CD4-positive, alpha-beta T cell treated with Interleukin-21 for 1 hour (primary cell): Measurements from ENCODE around the gene PHACTR2.

ENCODE experiments used
- DNase-seq: peaks from one replicate; pipeline ENCODE4 v3.0.0-alpha.2; 2020

The PHACTR2 gene

DNA sequence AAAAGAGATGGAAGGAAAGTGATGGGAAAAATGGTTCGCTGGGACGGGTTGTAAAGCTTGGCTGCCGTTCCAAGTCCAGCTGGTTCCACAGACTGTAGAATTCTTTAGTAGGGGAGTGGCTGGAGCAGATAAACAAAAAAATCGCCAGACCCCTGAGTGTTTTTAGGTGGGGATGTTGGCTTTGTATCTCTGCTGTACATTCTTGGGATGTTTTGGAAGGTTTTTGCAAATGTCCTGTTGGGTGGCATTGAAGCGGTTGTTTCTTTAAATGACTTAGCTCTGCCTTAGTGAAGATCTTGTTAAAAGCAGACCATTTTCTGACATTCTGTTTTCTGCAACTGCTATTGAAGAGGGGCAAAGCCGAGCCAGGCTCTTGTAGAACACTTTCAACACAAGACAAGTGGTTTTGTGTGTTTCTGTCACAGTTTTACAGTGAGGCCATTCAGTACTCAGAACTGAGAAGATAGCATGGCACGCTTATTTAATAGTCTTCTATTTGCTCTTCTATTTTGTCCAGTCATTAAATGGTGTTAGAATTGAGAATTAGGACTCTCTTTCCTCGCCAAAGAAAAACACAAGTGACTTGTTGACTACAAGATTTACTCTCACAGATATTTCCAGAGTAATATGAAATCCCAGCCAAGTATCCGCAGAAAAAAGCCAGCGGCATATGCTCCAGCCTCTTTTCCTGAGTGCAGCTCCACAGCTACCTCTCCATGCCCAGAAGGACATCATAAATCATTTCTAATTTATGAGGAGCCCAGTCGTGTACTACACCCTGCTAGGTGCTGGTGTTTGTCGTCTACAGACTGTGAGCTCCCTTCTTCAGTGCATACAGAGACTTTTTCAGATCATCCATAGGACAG, 65.8 kb downstream of the PHACTR2 start:
- no peak for DNase-seq

DNA sequence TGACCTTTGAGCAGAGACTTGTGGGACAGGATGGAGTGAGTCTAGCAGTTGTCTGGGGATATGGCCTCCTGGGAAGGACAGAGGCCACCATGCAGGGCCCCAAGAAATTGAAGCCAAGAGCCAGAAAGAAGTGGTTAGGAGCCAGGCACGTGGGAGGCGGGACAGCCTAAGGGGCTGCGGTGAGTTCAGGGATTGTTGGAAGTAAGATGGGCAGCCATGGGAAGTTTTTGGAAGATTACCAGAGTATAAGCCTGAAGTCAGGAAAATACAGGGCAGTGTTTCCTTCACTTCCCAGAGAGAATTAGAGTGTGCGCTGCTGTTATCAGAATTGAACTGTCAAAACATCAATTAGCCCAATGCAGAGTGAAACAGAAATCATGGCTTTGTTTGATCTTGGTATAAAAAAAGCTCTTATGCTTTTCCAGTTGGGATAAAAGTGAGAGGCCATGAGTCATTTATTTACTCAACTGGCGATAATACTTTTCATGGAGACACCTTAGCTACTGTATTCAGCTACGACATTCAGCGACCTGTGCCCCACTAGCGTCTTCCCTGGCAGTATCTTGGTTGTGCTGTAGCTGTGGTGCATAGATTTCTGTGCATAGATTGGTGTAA, 66.9 kb downstream of the PHACTR2 start:
- DNase-seq, result no peak

DNA sequence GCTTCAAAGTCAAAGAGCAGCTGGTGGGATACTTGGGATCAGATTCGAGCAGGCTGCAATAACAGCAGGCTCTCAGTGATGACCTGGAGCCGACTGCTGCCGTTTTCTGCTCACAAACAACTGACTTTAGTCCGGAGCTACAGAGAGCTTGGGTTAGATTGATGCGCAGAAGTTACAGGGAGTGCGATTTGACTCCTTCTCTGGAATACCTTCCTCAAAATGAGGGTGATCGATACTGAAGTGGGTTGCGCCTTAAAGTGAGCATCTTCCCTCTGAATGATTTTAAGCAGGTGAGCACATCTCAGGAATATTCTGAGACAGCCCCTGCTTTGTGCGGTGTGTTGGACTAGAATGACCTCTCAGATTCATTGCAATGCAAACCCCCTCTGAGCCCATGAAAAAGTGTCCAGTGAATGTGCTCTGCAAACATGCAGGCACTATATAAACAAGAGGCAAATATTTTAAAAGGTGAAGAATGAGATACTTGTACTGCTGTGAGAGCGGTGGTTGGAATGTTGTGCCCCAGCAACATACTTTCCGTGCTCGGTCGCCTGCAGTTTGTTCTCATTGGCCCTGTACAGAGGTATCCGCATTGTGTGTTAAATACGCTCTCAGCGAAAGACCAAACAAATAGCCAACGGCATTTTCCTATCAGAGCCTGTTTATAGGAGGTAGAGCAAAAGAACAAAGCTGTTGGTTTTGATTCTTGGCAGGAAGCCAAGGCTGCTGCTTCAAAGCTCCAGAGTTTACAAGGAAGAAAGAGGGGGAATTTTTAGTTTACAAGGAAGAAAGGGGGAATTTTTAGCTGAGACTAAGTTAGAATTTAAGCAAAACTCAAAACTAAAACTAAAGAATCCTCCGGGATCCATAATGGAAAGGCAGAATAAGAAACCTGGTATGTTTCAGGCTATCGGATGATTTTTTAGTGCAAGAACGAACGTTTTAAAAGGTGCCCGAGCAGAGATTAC, 67.7 kb downstream of the PHACTR2 start:
- no peak for DNase-seq

DNA sequence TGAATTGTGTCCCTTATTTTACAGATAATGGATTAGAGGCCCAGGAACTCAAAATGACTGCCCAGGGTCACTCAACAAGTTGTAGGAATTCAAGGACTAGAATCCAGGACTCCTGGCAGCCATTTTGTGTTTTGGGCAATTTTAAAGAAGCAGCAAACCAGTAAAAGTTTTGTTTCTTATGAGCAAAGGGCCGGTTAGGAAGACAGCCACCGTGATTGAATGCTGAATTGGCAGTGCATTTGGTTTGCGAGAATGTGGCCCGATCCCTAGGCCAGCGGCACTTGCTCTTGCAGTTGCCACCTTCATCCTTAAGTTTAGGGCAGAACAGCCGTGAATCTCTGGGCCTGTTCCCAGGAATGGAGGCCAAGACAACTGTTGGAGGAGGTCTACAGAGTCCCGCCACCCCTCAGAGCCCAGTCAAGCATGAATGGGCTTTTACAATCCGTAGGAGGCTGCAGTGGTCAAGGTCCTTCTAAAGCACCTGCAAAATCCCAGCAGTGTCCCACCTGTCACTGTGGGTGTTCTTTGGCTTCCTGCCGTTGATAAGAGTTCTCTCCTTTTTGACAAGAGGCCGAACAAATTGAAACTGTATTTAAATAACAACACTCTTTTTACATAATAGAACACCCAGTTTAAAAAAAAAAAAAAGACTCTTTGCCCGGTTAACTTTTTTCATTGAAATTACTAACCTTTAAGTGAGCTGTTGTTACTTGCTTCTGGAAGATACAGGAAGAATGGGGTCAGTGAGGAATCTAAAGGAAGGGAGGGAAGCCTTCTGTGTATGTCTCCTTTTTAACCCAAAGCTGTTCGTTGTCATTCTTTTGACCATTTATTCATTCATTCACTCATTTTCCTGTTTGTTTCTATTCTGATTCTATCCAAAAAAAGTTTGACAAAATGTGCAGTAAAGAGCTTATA, 68.7 kb downstream of the PHACTR2 start:
- no peak for DNase-seq

DNA sequence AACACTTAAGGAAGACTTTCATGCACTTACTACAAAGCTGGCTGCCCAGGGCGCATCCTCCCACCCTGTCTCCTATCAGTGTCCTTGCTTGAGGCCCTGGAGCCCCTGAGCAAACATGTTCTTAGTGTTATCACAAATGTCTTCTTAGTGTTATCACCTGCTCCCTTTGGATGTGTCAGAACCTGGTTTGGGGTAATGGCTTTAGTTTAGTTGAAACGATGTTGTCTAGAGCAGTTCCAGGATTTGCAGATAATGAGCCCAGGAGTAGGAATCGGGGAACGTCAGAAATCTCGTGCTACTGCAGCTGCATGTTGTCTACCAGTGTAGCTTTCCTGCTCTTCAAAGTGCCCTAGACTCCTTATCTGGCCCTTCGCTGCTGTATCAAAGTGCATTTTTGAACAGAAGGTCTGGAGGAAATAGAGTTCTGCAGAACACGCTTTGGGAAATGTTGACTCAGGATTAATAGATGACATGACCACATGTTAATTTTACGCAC, 69.6 kb downstream of the PHACTR2 start:
- no peak for DNase-seq

DNA sequence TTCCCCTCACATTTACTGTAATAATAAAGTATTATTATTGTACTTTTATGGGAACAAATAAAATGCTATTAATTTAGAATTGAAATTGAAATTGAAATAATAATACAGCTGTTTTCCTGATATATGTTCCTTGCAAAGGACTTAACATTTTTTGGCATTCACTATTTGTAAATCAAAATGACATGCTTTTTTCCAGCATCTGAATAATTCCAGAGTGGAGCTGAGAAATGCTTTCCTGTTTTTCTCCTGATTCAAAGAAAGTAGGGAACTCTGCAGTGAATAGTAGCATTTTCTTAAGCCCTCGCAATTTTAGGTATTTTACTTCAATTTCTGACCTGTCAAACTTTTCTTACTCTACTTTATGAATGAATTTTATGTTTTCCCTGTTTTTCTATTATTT, 72.1 kb downstream of the PHACTR2 start:
- DNase-seq, result no peak

DNA sequence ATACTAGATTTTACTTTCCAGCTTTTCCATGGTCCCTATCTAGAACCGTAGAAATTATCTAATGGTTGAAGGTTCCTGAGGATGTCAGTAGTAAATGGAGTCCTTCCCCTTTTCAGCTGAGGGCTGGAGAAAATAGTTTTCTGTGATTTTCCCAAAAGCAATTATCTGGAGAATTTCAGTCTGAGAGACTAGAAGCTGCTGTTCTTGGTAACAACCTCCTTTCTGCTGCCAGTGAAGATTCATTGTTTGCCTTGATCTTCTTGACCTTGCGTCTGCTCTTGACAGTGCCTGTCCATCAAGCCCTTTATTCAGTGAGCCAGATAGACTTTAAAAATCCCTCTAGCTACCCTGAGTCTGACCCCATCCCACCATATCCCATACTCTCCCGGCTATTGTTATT, 73.1 kb downstream of the PHACTR2 start:
- no peak for DNase-seq

DNA sequence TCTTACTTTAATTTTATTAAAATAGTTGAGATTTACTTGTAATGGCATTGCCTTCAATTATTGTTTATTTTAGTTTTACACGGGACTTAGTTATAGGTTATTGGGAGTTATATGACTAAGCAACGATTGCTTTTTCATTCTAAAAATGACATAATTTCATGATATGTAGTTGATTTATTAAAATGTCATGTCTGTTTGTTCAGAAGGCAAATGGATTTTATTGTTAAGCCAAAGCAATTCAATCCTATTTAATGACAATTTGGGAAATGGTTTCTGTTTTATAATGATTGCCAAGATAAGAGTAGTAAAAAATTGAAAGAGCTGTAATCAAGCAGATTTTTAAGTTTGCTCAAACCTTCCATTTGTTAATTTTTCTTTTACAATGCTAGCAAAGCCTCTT, 74.7 kb downstream of the PHACTR2 start:
- no peak for DNase-seq

DNA sequence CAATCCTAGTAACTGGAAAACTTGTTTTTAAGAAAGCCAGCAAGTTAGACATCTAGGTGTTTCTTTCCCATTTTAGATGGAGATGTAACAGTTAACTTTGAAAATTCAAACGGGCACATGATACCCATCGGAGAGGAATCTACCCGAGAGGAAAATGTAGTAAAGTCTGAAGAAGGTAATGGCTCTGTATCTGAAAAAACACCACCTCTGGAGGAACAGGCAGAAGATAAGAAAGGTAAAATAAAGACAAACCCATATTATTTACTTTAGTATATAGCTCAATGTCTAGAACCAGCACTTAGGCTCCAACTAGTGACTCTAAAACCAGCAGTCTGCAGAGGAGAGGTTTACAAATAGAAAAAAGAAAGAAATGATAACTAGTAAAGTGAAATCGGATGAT, 75.9 kb downstream of the PHACTR2 start:
- no peak for DNase-seq

DNA sequence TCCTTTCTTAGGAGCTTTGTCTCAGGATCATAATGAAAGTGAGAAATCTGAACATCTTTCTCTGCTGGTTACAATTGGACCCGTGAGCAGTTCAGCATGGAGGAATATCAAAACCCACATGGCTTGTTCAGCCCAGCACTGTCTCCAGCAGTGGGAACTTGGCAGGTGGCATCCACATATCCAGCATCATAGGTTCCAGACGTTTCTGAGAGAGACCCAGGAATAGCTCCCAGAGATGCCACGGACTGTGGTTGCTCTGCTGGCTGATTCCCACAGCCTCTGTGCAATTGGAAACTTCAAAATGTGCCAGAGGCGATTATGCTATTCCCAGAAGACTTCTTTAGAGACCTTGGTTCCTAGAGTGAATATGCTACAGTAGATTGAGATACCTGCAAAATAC, 76.4 kb downstream of the PHACTR2 start:
- no peak for DNase-seq

DNA sequence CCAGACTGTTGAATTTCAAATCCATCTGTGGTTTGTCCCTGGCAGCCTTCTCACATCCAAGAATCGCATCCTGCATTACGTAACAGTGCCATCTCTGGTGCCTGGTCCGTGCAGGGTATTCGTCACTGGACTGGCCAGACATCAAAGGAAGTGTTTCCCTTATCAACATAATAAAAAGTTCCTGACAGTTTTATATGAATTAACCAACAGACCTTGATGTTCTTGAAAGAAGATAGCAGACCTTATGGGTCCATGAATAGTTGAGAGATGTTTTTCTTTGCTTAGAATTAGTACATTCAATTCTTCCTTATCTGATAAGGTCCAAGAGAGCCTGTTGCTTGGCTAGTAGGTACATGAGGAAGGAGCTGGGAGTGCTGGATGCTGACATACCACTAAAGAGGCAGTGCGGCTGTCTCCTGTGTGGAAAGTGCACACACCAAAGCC, 77.6 kb downstream of the PHACTR2 start:
- no peak for DNase-seq

DNA sequence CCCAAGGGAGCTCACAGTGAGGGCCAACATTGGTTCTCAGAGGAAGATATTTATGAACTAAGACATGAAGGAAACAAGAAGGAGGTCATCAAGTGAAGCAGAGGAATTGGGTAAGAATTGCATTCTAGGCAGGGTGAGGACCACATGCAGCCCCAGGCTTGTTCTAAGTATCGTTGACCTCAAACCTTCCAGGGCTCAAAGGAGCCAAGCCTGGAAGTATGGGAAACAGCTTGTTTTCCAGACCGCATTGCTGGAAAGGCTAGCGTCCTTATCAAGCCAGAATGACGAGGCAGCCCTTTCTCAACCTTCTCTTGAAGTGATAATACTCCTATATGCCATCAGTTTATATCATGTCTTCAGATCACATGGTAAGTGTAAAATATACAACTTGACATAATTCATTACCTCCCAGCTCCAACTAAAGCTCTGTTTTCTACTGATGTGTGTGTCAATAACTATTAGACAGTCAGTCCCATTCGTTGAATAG, 79.6 kb downstream of the PHACTR2 start:
- no peak for DNase-seq

DNA sequence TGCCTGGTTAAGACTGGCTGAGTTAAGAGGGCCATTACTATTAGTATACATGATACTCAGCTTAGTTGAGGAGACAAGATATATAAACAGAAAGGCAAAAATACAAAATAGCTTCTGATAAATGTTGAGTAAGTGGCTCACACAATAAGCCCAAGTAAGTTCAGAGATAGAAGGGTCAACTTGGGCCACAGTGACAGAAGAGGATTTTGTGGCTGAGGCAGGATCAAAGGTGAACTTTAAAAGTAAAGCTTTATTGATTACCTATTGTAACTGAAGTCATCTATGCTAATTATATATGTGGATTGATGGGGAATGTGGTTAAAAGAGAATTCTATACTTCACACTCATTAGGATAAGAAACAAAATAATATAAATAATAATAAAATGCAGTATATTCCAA, 80.8 kb downstream of the PHACTR2 start:
- DNase-seq, result no peak

DNA sequence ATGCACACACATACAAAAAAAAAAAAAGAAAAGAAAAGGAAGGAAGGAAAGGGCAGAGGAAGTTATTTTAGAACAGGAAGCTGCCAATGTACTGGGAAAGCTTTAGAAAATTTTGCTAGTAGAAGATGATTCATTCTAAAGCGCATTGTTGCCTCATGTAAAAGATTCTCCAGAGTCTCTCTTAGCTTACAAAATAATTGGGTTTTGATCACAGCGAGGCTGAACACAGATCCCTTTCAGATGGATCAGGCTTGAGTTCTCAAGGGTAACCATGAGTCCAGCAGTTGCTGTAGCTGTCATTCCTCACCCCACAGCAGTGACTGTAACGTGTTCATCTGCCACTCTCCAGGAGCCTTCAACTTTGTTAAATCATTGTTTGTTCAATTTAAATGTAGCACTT, 81.9 kb downstream of the PHACTR2 start:
- no peak for DNase-seq

DNA sequence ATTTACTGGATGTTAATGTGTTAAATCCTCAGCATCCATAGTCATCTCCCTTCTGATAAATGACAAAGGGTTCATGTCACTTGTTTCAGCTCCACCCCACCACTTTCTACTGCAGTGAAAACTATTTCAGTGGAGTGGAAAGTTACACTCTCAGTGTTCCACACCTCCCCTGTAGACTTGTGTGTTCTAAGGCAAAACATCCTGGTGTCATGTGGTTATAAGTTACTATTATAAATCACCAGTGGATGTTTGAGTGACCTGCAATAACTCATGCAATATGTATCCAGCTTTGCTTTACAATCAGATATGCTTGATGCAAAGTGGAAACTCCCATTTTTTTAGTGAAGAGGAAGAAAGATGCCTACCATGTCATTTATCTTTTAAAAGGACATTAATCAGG, 83.3 kb downstream of the PHACTR2 start:
- no peak for DNase-seq

DNA sequence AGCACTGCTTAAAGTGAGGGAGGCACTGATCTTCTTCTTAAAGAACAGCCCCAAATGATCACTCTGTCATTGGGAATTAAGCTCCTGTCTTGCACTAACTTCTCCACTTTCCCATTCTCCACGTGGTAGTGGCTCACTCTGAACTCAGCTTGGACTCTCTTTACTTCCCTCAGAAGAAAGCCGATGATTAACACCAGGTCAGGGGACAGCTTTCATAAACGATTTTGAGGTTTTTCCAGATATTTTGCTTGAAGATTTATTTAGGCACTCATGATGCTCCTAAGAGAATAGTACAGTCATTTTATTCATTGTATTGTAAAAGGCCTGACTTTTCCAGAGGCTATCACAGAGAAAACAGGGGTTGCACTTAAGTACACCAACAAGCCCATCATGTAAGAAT, 84.4 kb downstream of the PHACTR2 start:
- DNase-seq, result no peak

DNA sequence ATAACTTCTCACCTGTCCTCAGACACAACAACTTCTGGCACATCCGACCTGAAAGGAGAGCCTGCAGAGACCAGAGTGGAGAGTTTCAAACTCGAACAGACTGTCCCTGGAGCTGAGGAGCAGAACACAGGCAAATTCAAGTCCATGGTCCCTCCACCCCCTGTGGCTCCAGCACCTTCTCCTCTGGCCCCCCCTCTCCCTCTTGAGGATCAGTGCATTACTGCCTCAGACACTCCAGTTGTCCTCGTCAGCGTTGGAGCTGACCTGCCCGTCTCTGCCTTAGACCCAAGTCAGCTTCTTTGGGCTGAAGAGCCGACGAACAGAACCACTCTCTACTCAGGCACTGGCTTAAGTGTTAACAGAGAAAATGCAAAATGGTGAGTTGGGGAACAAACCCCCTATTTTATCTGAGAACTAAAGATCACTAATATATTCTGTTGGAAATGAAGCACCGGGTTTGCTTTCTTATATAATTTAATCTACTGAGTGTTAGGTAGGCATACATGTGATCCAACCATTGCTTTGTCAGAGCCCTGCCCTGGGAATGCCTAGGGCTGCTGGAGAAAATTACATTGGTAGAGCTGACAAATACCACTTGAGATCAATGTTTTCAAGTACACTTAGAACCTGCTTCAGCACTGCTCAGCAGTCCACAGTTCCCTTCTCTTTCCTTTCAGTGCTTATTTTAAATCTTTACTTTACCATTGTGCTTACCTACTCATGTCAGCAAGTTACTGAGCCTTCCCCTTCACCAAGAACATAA, 87.8 kb downstream of the PHACTR2 start:
- DNase-seq, result no peak

DNA sequence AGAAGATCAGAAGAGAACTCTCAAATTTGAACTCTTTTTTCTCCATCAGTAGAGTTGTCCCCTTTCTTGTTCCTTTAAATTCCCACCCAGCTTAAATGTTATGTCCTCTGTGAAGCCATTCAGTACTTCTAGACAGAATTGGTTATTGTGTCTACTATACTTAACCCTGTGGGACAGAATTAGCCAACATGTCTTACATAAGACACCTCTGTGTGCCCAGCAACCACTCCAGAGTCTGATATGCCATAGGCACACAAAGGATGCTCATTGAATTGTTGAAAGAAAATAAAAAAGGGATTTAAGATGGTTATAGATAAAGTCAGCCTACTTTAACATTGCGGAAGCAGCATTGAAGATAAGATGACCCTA, 88.4 kb downstream of the PHACTR2 start:
- DNase-seq, result no peak

DNA sequence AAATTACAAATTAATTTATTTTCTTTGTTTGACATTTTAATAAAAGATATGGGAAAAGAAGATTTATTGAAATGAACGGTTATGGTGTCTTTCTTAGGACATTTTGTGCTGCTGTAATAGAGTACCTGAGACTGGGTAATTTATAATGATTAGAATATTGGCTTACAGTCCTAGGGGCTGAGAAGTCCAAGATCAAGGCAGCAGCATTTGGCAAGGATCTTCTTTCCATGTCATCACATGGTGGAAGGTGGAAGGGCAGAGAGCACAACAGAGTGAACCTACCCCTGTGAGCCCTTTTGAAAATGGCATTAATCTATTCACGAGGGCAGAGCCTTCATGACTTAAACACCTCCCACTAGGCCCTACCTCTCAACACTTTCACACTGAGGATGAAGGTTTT, 89.7 kb downstream of the PHACTR2 start:
- no peak for DNase-seq

DNA sequence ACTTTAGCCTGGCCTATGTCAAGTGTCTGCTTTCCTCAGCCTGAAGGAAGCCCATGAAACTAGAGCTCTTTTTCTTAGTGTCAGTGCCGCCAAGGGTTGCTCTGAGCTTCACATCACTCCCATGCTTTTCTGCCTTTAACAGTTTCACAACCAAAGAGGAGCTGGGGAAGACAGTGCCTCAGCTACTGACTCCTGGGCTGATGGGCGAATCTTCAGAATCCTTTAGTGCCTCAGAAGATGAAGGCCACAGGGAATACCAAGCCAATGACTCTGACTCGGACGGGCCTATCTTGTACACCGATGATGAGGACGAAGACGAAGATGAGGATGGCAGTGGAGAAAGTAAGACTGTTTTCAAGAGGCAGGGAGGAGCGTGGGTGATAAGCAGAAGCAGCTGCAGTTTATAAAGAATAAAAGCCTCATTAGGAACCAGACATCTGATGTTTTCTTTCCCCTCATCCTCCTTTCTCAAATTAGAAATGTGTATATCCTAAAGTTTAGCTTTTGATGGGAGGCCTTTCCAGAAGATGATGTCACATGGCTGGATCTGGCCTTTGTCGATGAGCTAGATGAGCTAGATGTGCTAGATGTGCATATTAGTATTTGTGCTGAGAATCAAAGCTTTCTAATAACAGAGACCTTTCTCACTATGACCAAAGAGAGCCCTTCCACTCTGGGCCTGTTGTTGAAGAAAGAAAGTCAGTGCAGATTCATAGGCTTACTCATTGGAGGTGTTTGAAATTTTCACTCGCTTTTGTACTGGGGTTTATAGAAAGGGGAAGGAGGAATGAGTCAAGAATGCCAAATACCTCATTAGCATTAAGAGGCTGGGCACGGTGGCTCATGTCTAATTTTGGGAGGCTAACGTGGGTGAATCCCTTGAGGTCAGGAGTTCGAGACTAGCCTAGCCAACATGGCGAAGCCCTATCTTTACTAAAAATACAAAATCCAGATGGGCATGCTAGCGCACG, 94.6 kb downstream of the PHACTR2 start:
- no peak for DNase-seq
